NB4 (cell line): ENCODE measurements around the gene CHRM4.

Experiments
- CTCF ChIP-seq: IDR thresholded peaks from one replicate; pipeline ENCODE4 v1.5.1; 2012; ENCODE audit warnings: low read depth, low read length
- MYC ChIP-seq: IDR thresholded peaks from 2 replicates; pipeline ENCODE4 v1.6.1; 2011; ENCODE audit warnings: low read depth, low read length
- POLR2A ChIP-seq: IDR thresholded peaks from 2 replicates; pipeline ENCODE4 v1.6.1; 2011; ENCODE audit warnings: mild to moderate bottlenecking; ENCODE audit not compliant: insufficient read length; ENCODE audit errors: extremely low read depth
- TF ChIP-seq, protein P1 (sequence below): IDR thresholded peaks from 2 replicates; pipeline ENCODE4 v1.6.1; 2011; ENCODE audit warnings: low read depth, low read length

- no peak for TF ChIP-seq CTCF
- no peak for TF ChIP-seq POLR2A
- TF ChIP-seq, protein P1, sequence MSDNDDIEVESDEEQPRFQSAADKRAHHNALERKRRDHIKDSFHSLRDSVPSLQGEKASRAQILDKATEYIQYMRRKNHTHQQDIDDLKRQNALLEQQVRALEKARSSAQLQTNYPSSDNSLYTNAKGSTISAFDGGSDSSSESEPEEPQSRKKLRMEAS: no peak
- TF ChIP-seq MYC: no peak
These were observed 51.8 kb downstream of the CHRM4 start for GRCh38 chr11:46339816-46340215.
